Occipital lobe (tissue), 2 donors: ENCODE results near the gene MICAL3. TPM values are rescaled to one million over a fixed set of nuclear protein-coding genes. Genes with fewer than 3 reads are reported as not detected.

ENCODE experiments used
- DNase-seq: peaks from one replicate; lab custom pipeline; 2025; lab: John Stamatoyannopoulos, UW
- total RNA-seq: library from RNA; depleted of rRNA; stranded (reverse); fragments of >200 nt; gene quantifications from one replicate; pipeline ENCODE4 v1.2.3, GENCODE V29; 2014

Gene MICAL3
- total RNA-seq, 1 donor from 2014 or later = 40.9 TPM

- no peak for DNase-seq
These were observed 106.8 kb downstream of the MICAL3 start for GRCh38 chr22:17917490-17917983.

- no peak for DNase-seq
These were observed 108.0 kb downstream of the MICAL3 start for GRCh38 chr22:17916226-17916889.

GRCh38 chr22:17915676-17916075, 108.7 kb downstream of the MICAL3 start:
- DNase-seq = no peak

GRCh38 chr22:17915188-17915587, 109.2 kb downstream of the MICAL3 start:
- no peak for DNase-seq

GRCh38 chr22:17914474-17914873, 109.9 kb downstream of the MICAL3 start:
- no peak for DNase-seq

GRCh38 chr22:17913801-17914347, 110.5 kb downstream of the MICAL3 start:
- no peak for DNase-seq

- no peak for DNase-seq
These were observed 111.2 kb downstream of the MICAL3 start for GRCh38 chr22:17912945-17913721.

GRCh38 chr22:17911887-17912286, 112.5 kb downstream of the MICAL3 start:
- DNase-seq = no peak

- DNase-seq = no peak
These were observed 113.1 kb downstream of the MICAL3 start for GRCh38 chr22:17911312-17911705.

- DNase-seq = peak; percentile 79
These were observed 113.6 kb downstream of the MICAL3 start for GRCh38 chr22:17910561-17911311.

GRCh38 chr22:17907748-17908051, 116.7 kb downstream of the MICAL3 start:
- DNase-seq = no peak

GRCh38 chr22:17906978-17907747, 117.2 kb downstream of the MICAL3 start:
- DNase-seq = no peak

- no peak for DNase-seq
These were observed 118.9 kb downstream of the MICAL3 start for GRCh38 chr22:17905445-17905844.

GRCh38 chr22:17903564-17904295, 120.6 kb downstream of the MICAL3 start:
- peak; percentile 45 for DNase-seq

- DNase-seq = no peak
These were observed 121.4 kb downstream of the MICAL3 start for GRCh38 chr22:17902960-17903359.

- no peak for DNase-seq
These were observed 126.0 kb downstream of the MICAL3 start for GRCh38 chr22:17898375-17898774.

- DNase-seq = no peak
These were observed 126.5 kb downstream of the MICAL3 start for GRCh38 chr22:17897858-17898257.

- no peak for DNase-seq
These were observed 126.9 kb downstream of the MICAL3 start for GRCh38 chr22:17897426-17897825.

GRCh38 chr22:17896586-17896985, 127.8 kb downstream of the MICAL3 start:
- DNase-seq = no peak

GRCh38 chr22:17893900-17894535, 130.3 kb downstream of the MICAL3 start:
- DNase-seq = no peak
